ENCODE data around the gene C11orf21.

GRCh38 chr11:2304506-2305139, 2.9 kb upstream of the C11orf21 start:
- TF ChIP-seq CTCF (IDR thresholded peaks at IDR 0.05) (no peak), POLR2A (IDR thresholded peaks at IDR 0.05) (no peak), EP300 (IDR thresholded peaks at IDR 0.05) (no peak)
